Measurements from ENCODE around the gene CRKL. TPM values are rescaled to one million over a fixed set of nuclear protein-coding genes. Genes with fewer than 3 reads are reported as not detected.

CRKL gene
- polyA plus RNA-seq, 1 of the 3 experiments (the other 2 are of a cell fraction) = 9.6 TPM

GRCh38 chr22:20948450-20948849 is 31.2 kb downstream of the CRKL start:
- CTCF ChIA-PET = no interaction called here

GRCh38 chr22:20948989-20949388 is 31.8 kb downstream of the CRKL start:
- TF ChIP-seq NRF1 (IDR thresholded peaks at IDR 0.05; ENCODE audit: low read depth, low read length) (no peak), RCOR1 (IDR thresholded peaks at IDR 0.05; ENCODE audit: low read length) (no peak), YY1 (IDR thresholded peaks at IDR 0.05; ENCODE audit: low read depth) (no peak), EZH2phosphoT487 (IDR thresholded peaks at IDR 0.05; ENCODE audit: borderline replicate concordance, low read depth) (no peak), NFIC (IDR thresholded peaks at IDR 0.05; ENCODE audit: borderline replicate concordance) (no peak), TAF1 (IDR thresholded peaks at IDR 0.05; ENCODE audit: borderline replicate concordance, low read depth, low read length) (no peak), GABPA (IDR thresholded peaks at IDR 0.05; ENCODE audit: low read depth) (no peak), GATA2 (CRISPR knock-in tag; IDR thresholded peaks at IDR 0.05) (no peak), FOXM1 (IDR thresholded peaks at IDR 0.05; ENCODE audit: low read depth) (no peak)
- no peak for DNase-seq
- Histone ChIP-seq H3K27ac (ENCODE audit: low read depth in 2 of 2, low read length in 1 of 2) (no peak overlapping the region), H3K79me2 (ENCODE audit: insufficient read depth) (peaks cover 84% of the 10 kb centered on the region), H3K36me3 (replicated peaks in 1 of 2; ENCODE audit: control insufficient read depth in 1 of 2, insufficient read depth in 2 of 2, low read length in 1 of 2) (peaks cover 23 to 44% of the 10 kb centered on the region in 2 experiments), H3F3A (replicated peaks; ENCODE audit: insufficient read depth) (peaks cover 13% of the 10 kb centered on the region), H3K4me3 (ENCODE audit: low read depth in 2 of 2, low read length in 1 of 2) (no peak overlapping the region), H4K20me1 (ENCODE audit: insufficient read depth) (peaks cover 80% of the 10 kb centered on the region), H3K4me1 (ENCODE audit: control insufficient read depth in 1 of 2, insufficient read depth in 2 of 2, low read depth in 1 of 2, low read length in 1 of 2) (peaks cover 5 to 13% of the 10 kb centered on the region in 2 experiments; a peak in 2 of 4 replicates), H2AFZ (ENCODE audit: low read depth) (no peak overlapping the region), H3K9ac (no peak overlapping the region), H3K9me3 (no peaks in the 10 kb centered on the region), H3K9me2 (no peaks in the 10 kb centered on the region), H3K27me3 (ENCODE audit: insufficient read depth) (no peaks in the 10 kb centered on the region), H3K4me2 (no peak overlapping the region)
- POLR2A ChIA-PET = no interaction called here
- CTCF ChIA-PET = interaction anchor here (1.0 kb wide), 2 partner anchors 11 to 12 kb away, joined by 3 to 5 read pairs; no protein-coding TSS in a partner anchor
- WGBS (ENCODE audit: low lambda C conversion rate) = 95% methylated on average over 5 of the region's 5 CpGs

More at GRCh38 chr22:20948450-20948849, 31.2 kb downstream of the CRKL start:
- Histone ChIP-seq H2AFZ (ENCODE audit: low read depth) (no peak overlapping the region), H3K4me1 (ENCODE audit: control insufficient read depth in 1 of 2, insufficient read depth in 2 of 2, low read depth in 1 of 2, low read length in 1 of 2) (peaks cover 5 to 13% of the 10 kb centered on the region in 2 experiments; a peak in 2 of 4 replicates), H3K9me3 (no peaks in the 10 kb centered on the region), H4K20me1 (ENCODE audit: insufficient read depth) (peaks cover 80% of the 10 kb centered on the region), H3K27ac (ENCODE audit: low read depth in 2 of 2, low read length in 1 of 2) (no peak overlapping the region), H3K36me3 (replicated peaks in 1 of 2; ENCODE audit: control insufficient read depth in 1 of 2, insufficient read depth in 2 of 2, low read length in 1 of 2) (peaks cover 20 to 39% of the 10 kb centered on the region in 2 experiments), H3F3A (replicated peaks; ENCODE audit: insufficient read depth) (peaks cover 9% of the 10 kb centered on the region), H3K27me3 (ENCODE audit: insufficient read depth) (no peaks in the 10 kb centered on the region), H3K79me2 (ENCODE audit: insufficient read depth) (peaks cover 87% of the 10 kb centered on the region), H3K4me3 (ENCODE audit: low read depth in 2 of 2, low read length in 1 of 2) (no peak overlapping the region), H3K4me2 (no peak overlapping the region), H3K9me2 (no peaks in the 10 kb centered on the region), H3K9ac (no peak overlapping the region)
- WGBS (ENCODE audit: low lambda C conversion rate) = 85% methylated on average over 5 of the region's 5 CpGs
- POLR2A ChIA-PET = no interaction called here
- DNase-seq = no peak
- TF ChIP-seq GATA2 (CRISPR knock-in tag; IDR thresholded peaks at IDR 0.05) (no peak), CTCF (IDR thresholded peaks at IDR 0.05) (no peak), SMC3 (IDR thresholded peaks at IDR 0.05; ENCODE audit: low read depth, low read length) (no peak), GABPA (IDR thresholded peaks at IDR 0.05; ENCODE audit: low read depth) (no peak), EP300 (IDR thresholded peaks at IDR 0.05; ENCODE audit: borderline replicate concordance in 1 of 2, low read depth in 1 of 2, low read length in 1 of 2) (no peak), FOXM1 (IDR thresholded peaks at IDR 0.05; ENCODE audit: low read depth) (no peak), USF2 (IDR thresholded peaks at IDR 0.05; ENCODE audit: borderline replicate concordance, low read depth, low read length) (no peak)
